ENCODE measurements around the gene MFSD2B.
"Not testable (repeated sequence)": the region's sequence is repeated elsewhere in the genome, so short reads cannot be mapped to it uniquely, and the experiment has no call there.

MFSD2B gene

DNA sequence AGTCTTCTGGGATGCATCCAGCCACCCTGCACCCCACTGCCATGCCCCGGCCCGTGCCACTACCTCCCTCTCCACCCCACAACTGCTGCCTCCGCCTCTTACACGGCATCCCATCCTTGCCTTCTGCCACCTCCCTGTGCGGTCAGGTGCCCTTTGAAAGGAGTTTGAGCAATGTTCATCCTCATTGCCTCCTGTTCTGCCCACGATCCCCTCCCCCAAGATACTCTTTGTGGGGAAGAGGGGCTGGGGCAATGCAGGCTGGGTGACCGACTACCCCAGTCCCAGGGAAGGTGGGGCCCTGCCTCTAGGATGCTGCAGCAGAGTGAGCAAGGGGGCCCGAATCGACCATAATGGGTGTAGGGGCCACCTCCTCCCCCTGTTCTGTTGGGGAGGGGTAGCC is 8.4 kb downstream of the MFSD2B start:
- DNase-seq (ENCODE audit: low spot score) = no peak

DNA sequence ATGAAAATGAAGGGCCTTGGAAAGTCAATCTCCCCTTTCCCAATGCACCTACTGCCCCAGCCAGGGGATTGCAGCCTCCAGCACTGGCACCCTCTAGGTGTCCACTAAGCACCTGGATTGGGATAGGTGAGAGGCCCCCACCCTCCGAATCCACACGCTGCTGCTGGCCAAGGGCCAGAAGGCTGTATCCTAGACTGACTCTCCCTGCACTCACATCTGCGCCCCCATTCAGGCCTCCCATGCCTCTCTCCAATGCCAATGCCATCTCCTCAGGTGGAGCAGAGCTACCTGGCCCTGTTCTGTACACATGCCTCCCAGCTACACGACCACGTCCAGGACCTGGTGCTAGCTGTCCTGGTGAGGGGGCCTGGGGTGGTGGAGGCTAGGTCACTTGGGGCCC is 9.8 kb downstream of the MFSD2B start:
- DNase-seq (ENCODE audit: low spot score) = no peak

DNA sequence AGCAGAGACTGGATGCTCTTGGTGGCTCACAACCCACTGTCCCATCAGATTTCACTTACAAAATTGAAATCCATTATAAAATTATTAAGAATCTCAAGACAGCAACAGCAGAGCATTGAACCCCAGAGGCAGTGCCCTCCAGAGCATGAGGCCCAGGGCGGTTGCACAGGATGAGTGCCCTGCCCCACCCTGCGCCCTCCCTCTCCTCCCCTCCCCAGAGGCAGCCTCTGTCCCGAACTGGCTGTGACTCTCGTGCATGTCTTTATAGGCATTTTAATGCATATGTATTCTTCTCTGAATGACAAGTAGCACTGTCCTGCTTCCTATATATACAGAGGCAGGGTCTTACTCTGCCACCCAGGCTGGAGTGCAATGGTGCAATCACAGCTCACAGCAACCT is 10.4 kb downstream of the MFSD2B start:
- DNase-seq (ENCODE audit: low spot score) = no peak

GRCh38 chr2:24021122-24021998 is 11.5 kb downstream of the MFSD2B start:
- DNase-seq (ENCODE audit: low spot score) = no peak

DNA sequence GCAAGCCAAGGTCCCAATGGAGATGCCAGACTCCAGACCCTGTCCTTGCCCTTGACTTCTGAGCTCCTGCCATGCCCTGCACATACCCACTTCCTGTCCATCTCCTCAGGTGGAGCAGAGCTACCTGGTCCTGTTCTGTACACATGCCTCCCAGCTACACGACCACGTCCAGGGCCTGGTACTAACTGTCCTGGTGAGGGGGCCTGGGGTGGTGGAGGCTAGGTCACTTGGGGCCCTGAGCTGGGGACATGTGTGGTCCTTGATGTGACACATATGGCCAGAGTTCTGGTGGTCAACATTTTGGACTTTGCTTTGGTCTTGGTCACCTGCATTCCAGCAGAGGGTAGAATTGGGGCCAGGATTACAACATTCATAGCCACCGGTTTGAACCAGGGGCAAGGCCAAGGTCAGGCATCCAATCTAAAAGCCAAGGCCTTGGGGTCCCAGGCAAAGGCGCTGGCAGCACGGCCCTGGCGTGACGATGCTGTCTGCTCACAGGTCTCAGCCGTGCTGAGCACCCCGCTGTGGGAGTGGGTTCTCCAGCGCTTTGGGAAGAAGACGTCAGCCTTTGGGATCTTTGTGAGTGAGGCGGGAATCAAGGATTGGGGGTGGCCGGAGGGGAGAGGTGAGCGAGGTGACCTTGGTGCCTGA is 12.6 kb downstream of the MFSD2B start:
- no peak for DNase-seq (ENCODE audit: low spot score)

GRCh38 chr2:24022975-24023575 is 13.2 kb downstream of the MFSD2B start:
- DNase-seq (ENCODE audit: low spot score) = no peak

- DNase-seq (ENCODE audit: low spot score) = no peak
Measured at GRCh38 chr2:24024018-24024417, 14.1 kb downstream of the MFSD2B start.

- no peak for DNase-seq (ENCODE audit: low spot score)
Measured at GRCh38 chr2:24024996-24025663, 15.2 kb downstream of the MFSD2B start.

DNA sequence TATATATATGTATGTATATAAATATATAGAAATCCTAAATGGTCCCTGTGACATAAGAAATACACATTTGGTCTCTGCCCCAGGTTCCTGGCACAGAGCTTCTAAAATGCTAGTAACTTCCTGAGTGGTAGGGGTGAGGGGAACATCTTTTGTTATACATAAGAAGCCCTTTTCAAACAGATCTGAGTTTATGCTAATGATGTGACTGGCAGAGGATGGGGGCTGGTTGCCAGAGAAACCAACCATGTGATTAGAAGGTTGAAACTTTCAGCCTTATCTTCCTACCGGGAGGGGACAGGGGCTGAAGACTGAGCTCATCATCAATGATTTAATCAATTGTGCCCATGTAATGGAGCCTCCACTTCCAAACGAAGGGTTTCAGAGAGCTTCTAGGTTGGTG is 16.3 kb downstream of the MFSD2B start:
- DNase-seq (ENCODE audit: low spot score) = no peak

DNA sequence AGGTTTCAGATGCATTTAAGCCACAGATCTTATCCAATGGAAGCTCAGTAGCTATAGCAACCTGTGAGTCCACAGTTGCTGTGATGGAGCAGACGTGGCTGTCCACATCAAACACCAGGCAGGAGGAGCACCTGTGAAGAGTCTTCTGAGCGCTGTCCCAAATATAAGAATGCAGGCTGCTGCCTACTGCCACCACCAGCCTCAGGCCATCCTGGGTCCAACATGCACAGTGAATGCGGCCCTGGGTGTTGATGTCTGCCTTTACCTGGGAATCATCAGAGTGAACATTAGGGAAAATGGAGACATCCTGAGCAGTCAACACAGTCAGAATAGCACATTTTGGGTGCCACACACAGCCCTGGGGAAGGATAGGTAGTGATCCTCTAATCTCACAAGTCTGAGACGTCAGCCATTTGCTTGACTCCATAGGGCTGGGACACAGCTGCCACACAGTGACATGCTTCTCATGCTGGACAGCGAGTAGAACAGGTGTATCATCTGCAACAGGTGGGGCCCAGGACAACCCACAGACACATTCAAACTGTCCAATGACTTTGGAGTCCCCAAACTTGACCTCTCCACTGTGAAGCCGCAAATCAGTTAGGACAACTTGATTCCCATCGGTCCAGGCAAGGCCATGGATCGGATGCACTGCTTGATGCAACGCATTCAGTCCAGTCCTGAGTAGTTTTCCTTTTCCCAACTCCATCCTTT is 29.1 kb downstream of the MFSD2B start:
- no peak for DNase-seq (ENCODE audit: low spot score)

DNA sequence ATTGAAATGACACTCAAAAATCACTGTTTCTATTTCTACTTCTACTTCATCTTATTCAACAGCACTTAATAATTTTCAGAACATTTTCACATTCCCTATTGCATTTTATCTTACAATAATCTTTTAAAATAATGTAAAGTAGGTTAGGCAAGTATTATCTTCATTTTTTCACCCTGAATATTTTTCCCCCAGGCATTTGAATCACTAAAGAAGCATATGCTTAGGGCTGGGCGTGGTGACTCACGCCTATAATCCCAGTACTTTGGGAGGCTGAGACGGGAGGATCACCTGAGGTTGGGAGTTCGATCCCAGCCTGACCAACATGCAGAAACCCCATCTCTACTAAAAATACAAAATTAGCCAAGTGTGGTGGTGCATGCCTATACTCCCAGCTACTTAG is 30.6 kb downstream of the MFSD2B start:
- DNase-seq (ENCODE audit: low spot score) = no peak

DNA sequence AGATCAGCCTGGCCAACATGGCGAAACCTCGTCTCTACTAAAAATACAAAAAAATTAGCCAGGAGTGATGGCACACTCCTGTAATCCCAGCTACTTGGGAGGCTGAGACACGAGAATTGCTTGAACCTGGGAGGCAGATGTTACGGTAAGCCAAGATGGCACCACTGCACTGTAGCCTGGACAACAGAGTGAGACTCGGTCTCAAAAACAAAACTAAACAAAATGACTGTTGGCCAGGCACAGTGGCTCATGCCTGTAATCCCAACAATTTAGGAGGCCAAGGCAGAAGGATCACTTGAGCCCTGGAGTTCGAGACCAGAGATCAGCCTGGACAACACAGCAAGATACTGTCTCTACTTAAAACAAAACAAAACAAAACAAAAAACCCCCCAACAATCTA is 33.2 kb downstream of the MFSD2B start:
- DNase-seq (ENCODE audit: low spot score) = not testable (repeated sequence)

DNA sequence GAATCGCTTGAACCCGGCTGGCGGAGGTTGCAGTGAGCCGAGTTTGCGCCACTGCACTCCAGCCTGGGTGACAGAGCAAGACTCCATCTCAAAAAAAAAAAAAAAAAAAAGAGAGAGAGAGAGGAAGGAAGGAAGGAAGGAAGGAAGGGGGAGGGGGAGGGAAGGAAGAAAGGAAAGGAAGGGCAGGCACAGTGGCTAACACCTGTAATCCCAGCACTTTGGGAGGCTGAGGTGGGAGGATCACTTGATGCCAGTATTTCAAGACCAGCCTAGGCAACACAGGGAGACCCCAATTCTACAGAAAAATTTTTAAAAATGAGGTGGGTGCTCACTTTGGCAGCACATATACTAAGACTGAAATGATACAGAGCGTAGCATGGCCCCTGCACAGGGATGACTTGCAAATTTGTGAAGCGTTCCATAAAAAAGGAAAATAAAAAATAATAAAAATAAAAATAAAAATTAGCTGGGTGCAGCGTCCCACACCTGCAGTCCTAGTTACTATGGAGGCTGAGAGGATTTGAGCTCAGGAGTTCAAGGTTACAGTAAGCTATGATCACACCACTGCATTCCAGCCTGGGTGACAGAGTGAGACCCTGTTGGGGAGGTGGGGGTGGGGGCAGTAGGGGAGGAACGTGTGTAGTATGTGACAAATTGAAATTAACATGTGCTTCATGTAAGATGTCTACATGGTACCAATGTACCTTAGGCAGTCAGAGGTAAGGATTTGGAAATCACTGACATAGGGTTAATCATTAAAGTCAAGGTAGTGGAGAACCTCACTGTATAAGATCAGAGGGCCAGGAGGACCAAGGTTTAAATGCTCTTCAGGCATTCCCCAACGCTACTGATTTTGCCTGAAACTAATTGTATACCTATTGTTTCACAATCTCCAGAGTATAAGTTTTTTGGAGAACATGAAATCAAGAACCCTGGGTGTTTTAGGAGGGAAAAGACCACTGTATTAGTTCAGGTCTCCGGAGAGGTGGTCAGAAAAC is 35.9 kb downstream of the MFSD2B start:
- no peak for DNase-seq (ENCODE audit: low spot score)

DNA sequence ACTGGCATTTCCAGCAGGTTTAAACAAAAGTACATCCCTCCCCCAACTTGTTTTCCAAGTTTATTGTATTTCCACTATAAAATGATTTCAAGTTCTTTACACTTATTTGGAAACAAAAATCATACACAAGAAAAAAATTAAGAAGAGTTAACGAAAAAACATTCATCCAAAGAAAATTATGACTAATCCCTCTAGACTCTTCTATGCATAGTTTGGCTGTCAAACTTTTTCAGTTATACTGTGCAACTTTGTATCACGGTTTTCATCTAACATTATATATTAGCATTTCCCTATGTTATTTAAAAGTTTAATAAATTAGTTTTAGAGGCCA is 36.7 kb downstream of the MFSD2B start:
- DNase-seq (ENCODE audit: low spot score) = no peak

GRCh38 chr2:24046930-24047702 is 37.2 kb downstream of the MFSD2B start, which contains the start of gene WDCP:
Gene WDCP (minus strand): TSS chr2:24047391. CDS start chr2:24039494, 7,897 bp downstream.
- DNase-seq (ENCODE audit: low spot score) = peak; percentile 96

- no peak for DNase-seq (ENCODE audit: low spot score)
Measured at GRCh38 chr2:24047703-24048033, 37.8 kb downstream of the MFSD2B start.

GRCh38 chr2:24048769-24049484 is 39.0 kb downstream of the MFSD2B start:
- no peak for DNase-seq (ENCODE audit: low spot score)

- DNase-seq (ENCODE audit: low spot score) = peak; percentile 39
Measured at GRCh38 chr2:24049485-24050021, 39.7 kb downstream of the MFSD2B start, which contains the start of gene FKBP1B. Gene FKBP1B (plus strand): TSS chr2:24049741. CDS start chr2:24049850, 109 bp downstream.

Data from CD4-positive, alpha-beta T cell treated with Interleukin-2 at 100 ng/mL for 4 hours (primary cell).